Measurements from ENCODE around the gene EFNA4.

Gene EFNA4

DNA sequence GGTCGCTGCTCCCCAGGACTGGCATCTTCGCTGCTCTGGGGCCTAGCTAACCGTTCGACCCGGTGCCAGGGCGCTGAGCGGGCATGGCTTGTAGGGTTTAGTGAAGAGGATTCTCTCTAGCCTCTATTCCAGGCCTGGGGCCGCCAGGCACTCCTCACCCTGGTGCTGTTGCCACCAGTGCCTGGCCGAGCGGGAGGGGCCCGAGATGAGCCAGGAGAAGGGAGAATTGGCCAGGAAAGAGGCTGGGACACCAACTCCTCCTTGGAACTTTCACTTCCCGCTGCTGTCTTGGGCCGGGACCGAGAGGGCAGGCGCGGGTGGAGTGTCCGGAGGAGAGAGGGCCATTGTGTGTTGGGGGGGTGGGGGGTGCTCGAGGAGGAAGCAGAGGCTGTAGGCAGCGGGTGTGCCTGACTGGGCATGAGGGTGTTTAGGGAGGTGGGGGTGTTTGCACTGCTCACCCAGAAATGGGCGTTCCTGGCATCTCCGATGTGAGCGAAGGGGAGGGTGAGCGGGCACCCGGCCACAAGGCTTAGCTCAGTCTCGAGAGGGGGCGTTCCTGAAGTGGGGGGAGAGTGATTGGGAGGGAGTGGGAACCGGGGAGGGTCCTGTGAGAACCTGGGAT, 11.7 kb upstream of the EFNA4 start:
- DNase-seq (ENCODE audit: low read depth in 2 of 2), result no peak

- no peak for DNase-seq (ENCODE audit: low read depth in 2 of 2)
These were observed 10.8 kb upstream of the EFNA4 start for GRCh38 chr1:155052439-155053395.

DNA sequence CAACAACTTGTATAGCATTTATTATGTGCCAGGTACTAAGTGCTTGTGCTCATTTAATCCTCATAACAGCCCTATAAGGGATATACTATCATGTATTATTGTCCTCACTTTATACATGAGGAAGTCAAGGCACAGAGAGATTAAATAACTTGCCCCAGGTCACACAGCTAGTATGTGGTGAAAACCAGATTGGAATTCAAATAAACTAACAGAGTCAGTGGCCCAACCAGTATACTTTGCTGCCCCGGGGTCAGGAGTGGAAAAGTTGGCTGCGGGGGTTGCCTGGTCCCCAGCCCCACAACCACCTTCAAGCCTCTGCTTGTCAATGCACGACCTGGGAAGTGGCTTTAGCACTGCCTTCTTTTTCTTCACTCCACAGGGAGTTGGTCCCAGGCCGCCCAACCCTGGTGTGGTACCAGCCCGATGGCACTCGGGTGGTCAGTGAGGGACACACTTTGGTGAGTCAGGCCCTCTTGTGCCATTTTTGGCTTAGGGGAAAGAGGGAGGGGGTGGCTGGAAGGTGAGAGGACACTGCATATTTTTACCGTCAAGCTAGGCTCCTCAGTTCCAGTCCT, 9.9 kb upstream of the EFNA4 start:
- DNase-seq (ENCODE audit: low read depth in 2 of 2), result no peak

- DNase-seq (ENCODE audit: low read depth in 2 of 2), result no peak
These were observed 6.4 kb upstream of the EFNA4 start for GRCh38 chr1:155057104-155057503.

DNA sequence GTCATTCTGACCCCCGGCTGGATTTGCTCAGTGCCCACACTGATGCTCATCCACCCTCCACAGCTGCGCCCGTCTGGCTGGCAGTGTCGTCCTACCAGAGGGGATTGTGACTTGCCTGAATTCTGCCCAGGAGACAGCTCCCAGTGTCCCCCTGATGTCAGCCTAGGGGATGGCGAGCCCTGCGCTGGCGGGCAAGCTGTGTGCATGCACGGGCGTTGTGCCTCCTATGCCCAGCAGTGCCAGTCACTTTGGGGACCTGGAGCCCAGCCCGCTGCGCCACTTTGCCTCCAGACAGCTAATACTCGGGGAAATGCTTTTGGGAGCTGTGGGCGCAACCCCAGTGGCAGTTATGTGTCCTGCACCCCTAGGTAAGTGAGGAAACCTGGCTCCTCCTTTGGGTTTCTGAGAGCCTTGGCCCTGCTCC, 5.7 kb upstream of the EFNA4 start:
- DNase-seq (ENCODE audit: low read depth in 2 of 2), result no peak

DNA sequence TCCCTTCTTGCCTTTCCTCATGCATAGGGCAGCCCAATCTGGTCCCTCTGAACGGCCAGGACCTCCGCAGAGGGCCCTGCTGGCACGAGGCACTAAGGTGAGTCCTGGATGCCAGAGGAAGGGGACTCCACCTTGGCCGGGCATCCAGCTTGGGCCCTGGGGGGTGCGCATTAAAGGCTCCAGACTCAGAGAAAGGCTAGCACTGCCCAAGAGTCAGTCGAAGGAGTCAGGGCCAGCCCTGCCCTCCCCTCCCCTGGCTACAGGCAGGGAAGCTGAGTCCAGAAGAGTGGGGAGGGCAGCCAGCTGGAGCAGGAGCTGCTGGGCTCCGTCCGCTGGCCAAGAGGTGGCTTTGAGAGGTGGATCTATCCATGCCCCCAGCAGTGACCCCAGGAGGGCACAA, 2.8 kb upstream of the EFNA4 start:
- DNase-seq (ENCODE audit: low read depth in 2 of 2), result no peak

DNA sequence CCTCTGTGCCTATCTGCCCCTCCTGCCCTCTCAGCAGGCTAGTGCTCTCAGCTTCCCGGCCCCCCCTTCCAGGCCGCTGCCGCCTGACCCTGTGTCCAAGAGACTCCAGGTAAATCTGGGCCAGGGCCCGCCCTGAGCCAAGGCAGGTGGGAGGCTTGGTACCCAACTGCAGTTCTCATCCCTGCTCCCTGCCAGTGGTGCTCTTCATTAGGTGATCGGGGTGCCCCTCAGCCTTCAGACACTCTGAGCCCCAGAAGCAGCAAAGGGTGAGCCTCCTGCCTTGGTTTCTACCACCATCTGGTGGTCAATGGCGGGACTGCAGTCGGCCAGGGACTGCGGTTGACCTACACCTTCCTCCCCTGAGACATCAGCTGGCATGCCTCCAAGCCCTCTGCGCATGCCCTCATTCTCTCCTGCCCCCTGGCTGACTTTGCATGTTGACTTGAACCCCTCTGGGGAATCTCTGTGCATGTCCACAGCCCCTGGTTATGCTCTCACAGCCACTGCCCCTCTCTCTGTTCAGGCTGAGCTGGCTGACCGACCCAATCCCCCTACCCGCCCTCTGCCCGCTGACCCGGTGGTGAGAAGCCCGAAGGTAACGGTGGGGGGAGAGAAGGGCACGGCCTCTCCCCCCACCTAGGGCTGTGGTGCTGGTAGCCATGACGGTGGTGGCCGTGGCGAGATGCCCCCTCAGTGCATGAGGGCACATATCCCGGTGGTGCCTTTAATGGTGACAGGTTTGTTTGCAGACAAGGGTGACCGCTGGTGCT, 2.0 kb upstream of the EFNA4 start:
- peak; percentile 88 to 97 for DNase-seq (ENCODE audit: low read depth in 2 of 2)

- DNase-seq (ENCODE audit: low read depth in 2 of 2), result no peak
These were observed 1.3 kb upstream of the EFNA4 start for GRCh38 chr1:155062151-155062686.

GRCh38 chr1:155062702-155063411, 683 bp upstream of the EFNA4 start:
- DNase-seq (ENCODE audit: low read depth in 2 of 2), result peak in 1 of 2 donors; percentile 72

DNA sequence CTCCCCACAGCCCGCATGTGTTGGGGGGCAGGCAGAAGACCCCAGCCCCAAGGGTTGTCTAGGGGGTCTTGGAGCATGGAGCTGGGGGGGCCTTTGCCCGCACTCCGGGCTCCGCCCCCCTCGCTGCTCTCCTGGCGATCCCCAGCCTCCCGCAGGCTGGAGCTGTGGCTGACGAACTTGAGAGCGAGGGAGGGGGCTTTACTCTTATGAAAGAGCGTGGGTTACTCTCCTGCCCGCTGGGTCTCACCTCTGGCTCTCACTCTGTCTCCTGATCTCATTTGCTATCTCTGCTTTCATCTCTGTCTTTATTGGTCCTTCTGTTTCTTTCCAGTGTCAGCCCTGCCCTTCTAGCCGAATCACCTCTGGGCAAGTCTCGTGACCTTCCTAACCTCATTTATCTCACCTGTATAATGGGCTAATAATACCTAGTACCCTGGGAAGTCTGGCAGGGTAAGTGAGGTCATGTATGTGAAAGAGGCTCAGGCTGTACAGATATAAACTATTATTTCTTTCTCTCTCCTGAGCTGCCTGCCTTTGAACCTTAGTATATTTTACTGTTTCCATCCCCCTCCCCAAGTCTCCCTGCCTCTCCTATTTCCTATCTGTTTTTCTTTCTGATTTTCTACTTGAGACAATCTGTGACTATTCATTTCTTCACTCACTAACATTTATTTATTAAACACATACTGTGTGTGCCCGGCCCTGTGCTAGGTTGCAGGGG, 731 bp downstream of the EFNA4 start:
- no peak for DNase-seq (ENCODE audit: low read depth in 2 of 2)

GRCh38 chr1:155064832-155065429, 1.4 kb downstream of the EFNA4 start:
- no peak for DNase-seq (ENCODE audit: low read depth in 2 of 2)

GRCh38 chr1:155066777-155067176, 3.2 kb downstream of the EFNA4 start:
- no peak for DNase-seq (ENCODE audit: low read depth in 2 of 2)

DNA sequence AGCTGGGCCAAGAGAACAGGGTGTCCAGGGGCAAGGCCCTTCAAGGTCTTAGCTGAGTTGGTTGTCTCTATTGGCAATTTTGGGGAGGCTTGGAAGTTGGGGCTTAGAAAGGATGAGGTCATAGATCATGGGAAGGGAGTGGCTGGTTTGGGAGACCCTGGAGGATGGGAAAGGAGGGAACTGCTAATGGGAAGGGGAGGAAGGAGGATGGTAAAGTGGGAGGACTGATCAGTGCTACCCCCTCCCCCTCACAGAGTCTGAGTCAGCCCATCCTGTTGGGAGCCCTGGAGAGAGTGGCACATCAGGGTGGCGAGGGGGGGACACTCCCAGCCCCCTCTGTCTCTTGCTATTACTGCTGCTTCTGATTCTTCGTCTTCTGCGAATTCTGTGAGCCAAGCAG, 5.1 kb downstream of the EFNA4 start:
- no peak for DNase-seq (ENCODE audit: low read depth in 2 of 2)

DNA sequence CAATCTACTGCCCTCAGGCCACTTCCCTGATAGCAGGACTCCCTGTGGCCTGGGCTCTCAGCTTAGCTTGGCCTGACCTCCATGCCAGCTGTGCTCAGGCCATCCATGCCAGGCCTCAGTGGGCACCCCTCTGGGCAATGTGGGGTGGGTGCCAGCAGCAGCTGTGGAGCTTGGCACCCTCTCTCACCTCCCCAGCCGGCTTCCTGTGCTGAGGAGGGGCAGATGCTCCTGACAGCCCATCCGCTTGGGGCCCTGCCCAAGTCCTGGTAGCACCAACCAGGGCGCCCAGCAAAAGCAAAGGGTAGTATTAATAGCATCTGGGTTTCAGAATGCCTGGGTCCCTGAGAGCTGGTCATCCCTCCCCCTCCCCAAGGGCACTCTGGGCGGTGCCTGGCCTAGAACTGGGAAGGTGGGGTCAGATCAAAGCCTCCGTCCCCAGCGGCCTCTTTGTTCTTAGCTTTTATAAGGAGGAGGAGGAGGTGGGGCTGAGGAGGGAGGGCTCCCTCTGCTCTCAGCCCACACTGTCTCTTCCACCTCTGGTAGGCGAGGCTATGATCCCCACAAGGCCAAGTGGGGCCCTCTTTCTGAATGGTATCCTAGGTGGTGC, 6.1 kb downstream of the EFNA4 start:
- DNase-seq (ENCODE audit: low read depth in 2 of 2), result no peak

GRCh38 chr1:155070158-155070621, 6.7 kb downstream of the EFNA4 start:
- no peak for DNase-seq (ENCODE audit: low read depth in 2 of 2)

DNA sequence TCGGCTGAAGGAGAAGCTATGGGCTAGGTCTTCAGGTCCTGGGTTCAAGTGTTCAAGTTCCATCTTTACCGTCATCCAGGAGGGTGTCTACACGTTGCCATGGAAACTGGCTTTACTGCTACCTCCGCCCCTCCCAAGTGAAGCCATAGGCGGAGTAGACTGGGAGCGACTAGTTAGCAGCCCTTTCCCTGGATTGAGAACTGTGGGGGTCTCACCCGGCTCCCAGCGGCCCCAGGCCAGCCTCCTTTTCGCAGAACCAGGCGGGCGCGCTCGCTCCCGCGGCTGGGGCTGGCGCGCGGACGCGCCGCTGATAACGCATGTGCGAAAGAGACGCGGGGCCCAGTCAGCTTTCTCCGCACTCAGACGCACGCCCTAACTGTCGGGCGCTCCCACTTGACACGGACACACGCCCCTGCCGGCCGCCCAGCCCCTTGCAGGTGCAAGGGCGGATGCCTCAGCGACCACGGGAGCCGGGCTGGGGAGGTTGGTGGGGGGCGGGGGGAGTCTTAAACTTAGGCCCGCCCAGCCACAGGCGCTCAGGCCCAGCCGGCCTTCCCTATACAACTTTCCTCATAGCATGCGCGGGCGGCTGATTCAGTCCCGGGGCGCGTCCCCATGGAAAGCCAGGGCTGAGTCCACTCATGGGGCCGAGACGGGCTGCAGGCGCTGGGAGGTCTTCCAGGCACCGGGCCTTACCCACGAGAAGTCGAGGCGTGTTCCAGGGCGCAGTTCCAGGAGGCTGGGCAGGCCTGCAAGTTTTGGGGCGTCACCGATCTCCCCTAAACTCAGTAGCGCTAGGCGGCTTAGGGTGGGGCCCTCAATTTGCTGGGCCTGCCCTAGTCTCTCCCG, 7.4 kb downstream of the EFNA4 start:
- peak in 1 of 2 donors; percentile 53 for DNase-seq (ENCODE audit: low read depth in 2 of 2)

GRCh38 chr1:155071701-155072100, 8.2 kb downstream of the EFNA4 start:
- DNase-seq (ENCODE audit: low read depth in 2 of 2), result no peak

- DNase-seq (ENCODE audit: low read depth in 2 of 2), result no peak
These were observed 9.2 kb downstream of the EFNA4 start for GRCh38 chr1:155072531-155073289.
